ENCODE measurements around the gene PRTN3.

GRCh38 chr19:870314-870713, 29.5 kb downstream of the PRTN3 start:
- TF ChIP-seq CTCF (conservative IDR thresholded peaks at IDR 0.05) (no peak), ZFX (IDR thresholded peaks at IDR 0.05) (no peak)

Measured in C4-2B (cell line).